Keratinocyte (primary cell): ENCODE results near the gene DENND5A. TPM values are rescaled to one million over a fixed set of nuclear protein-coding genes. Genes with fewer than 3 reads are reported as not detected.

Experiments used
- DNase-seq: peaks from one replicate; pipeline ENCODE4 v3.0.0-alpha.2; 2011; ENCODE audit warnings: low read depth, missing footprints, low spot score
- FAIRE-seq: peaks from 2 replicates; lab custom pipeline; 2011; peaks lifted over from hg19 to GRCh38; lab: Jason Lieb, UNC
- H2AFZ ChIP-seq: 2 replicates; pipeline ENCODE4 v1.6.0; 2012; ENCODE audit warnings: low read length, control low read depth, inconsistent platforms; ENCODE audit not compliant: control insufficient read depth
- H3K27ac ChIP-seq: 2 replicates; pipeline ENCODE4 v1.5.1; 2011; ENCODE audit warnings: low read length; ENCODE audit not compliant: control insufficient read depth, insufficient read depth
- H3K27me3 ChIP-seq: 3 replicates; pipeline ENCODE4 v1.6.0; 2011; ENCODE audit warnings: low read length; ENCODE audit not compliant: control insufficient read depth, insufficient read depth; ENCODE audit errors: extremely low read depth
- H3K36me3 ChIP-seq, 2 experiments: 2 replicates in 1 of 2; 3 replicates in 1 of 2; pipeline ENCODE4 v1.5.1; 2011; ENCODE audit warnings: low read length in 2 of 2, mild to moderate bottlenecking in 1 of 2; ENCODE audit not compliant: control insufficient read depth in 2 of 2, insufficient read depth in 2 of 2; ENCODE audit errors: extremely low read depth in 1 of 2
- H3K4me1 ChIP-seq: 3 replicates; pipeline ENCODE4 v1.5.1; 2011; ENCODE audit warnings: low read length; ENCODE audit not compliant: control insufficient read depth, insufficient read depth; ENCODE audit errors: extremely low read depth
- H3K4me2 ChIP-seq: 3 replicates; pipeline ENCODE4 v1.6.0; 2011; ENCODE audit warnings: low read depth, low read length; ENCODE audit not compliant: control insufficient read depth, insufficient read depth; ENCODE audit errors: extremely low read depth
- H3K4me3 ChIP-seq, 3 experiments: fragments of 200-600 bp in 1 of 3; sonication (generic) in 1 of 3; 2 replicates in 2 of 3; 3 replicates in 1 of 3; pipeline ENCODE4 v1.5.1; 2011 to 2016; ENCODE audit warnings: low read length in 3 of 3, mild to moderate bottlenecking in 3 of 3, control low read depth in 2 of 3, inconsistent platforms in 1 of 3, low read depth in 1 of 3, mixed read lengths in 1 of 3, mixed run types in 1 of 3, moderate library complexity in 1 of 3; ENCODE audit not compliant: control insufficient read depth in 2 of 3, insufficient read depth in 2 of 3; ENCODE audit errors: extremely low read depth in 1 of 3
- H3K79me2 ChIP-seq: 2 replicates; pipeline ENCODE4 v1.6.0; 2012; ENCODE audit warnings: low read length; ENCODE audit not compliant: control insufficient read depth, insufficient read depth
- H3K9ac ChIP-seq: 3 replicates; pipeline ENCODE4 v1.6.0; 2011; ENCODE audit warnings: low read length; ENCODE audit not compliant: control insufficient read depth, insufficient read depth; ENCODE audit errors: extremely low read depth
- H3K9me1 ChIP-seq: 3 replicates; pipeline ENCODE4 v1.6.0; 2011; ENCODE audit warnings: low read length; ENCODE audit not compliant: control insufficient read depth, insufficient read depth; ENCODE audit errors: extremely low read depth
- H3K9me3 ChIP-seq: 2 replicates; pipeline ENCODE4 v1.5.1; 2012; ENCODE audit warnings: low read depth, low read length; ENCODE audit not compliant: control insufficient read depth
- H4K20me1 ChIP-seq: 3 replicates; pipeline ENCODE4 v1.6.0; 2011; ENCODE audit warnings: low read length; ENCODE audit not compliant: control insufficient read depth, insufficient read depth; ENCODE audit errors: extremely low read depth
- CTCF ChIP-seq, 3 experiments: IDR thresholded peaks in 1 of 3; conservative IDR thresholded peaks in 1 of 3; optimal IDR thresholded peaks in 1 of 3; 2 replicates in 2 of 3; 3 replicates in 1 of 3; pipeline versions ENCODE3 to v1.5.1; 2011; ENCODE audit warnings: low read length in 3 of 3, mild to moderate bottlenecking in 3 of 3, moderate library complexity in 2 of 3, control low read depth in 1 of 3, inconsistent platforms in 1 of 3; ENCODE audit not compliant: insufficient read depth in 2 of 3; ENCODE audit errors: extremely low read depth in 1 of 3
- EZH2 ChIP-seq: IDR thresholded peaks from one replicate; pipeline ENCODE4 v1.6.1; 2012; ENCODE audit warnings: inconsistent platforms, mild to moderate bottlenecking, low read length, moderate library complexity
- dilution Hi-C: fragments of 300-500 bp; cut with MboI; formaldehyde crosslinking; loops from one replicate; pipeline ENCODE4 v1.7.0; 2020; ENCODE audit warnings: low sequenced_read_pairs; ENCODE audit not compliant: extremely low pct_ligation_motif_present
- polyA plus RNA-seq, 5 experiments: library from polyadenylated mRNA; depleted of rRNA in 3 of 5; stranded (reverse) in 3 of 5; stranded (forward) in 1 of 5; unstranded in 1 of 5; fragments of >200 nt; gene quantifications; 1 replicate in 1 of 5; 2 replicates in 3 of 5; 3 replicates in 1 of 5; pipeline versions ENCODE4 v1.2.1 to v1.2.3, GENCODE V29; 2011 to 2012; ENCODE audit warnings: missing spikeins in 2 of 5, low read depth in 1 of 5, low replicate concordance in 1 of 5

The DENND5A gene
- polyA plus RNA-seq, 1 donor (not counting 4 experiments of a cell fraction or from before 2014, with no cell fraction given): 49.1 TPM

GRCh38 chr11:9254416-9254815, 10.7 kb downstream of the DENND5A start:
- DNase-seq (no peak), FAIRE-seq (no peak)
- dilution Hi-C loops: no loop called here
- H3K9ac ChIP-seq: no peak overlapping the region
- no peaks in the 10 kb centered on the region for H3K9me3 ChIP-seq
- peaks cover 31% of the 10 kb centered on the region for H3K79me2 ChIP-seq
- H3K9me1 ChIP-seq: no peaks in the 10 kb centered on the region
- H3K27me3 ChIP-seq: no peaks in the 10 kb centered on the region
- H4K20me1 ChIP-seq: no peaks in the 10 kb centered on the region
- H3K4me1 ChIP-seq: peaks cover 12% of the 10 kb centered on the region
- no peaks in the 10 kb centered on the region for H3K36me3 ChIP-seq
- TF ChIP-seq EZH2 (no peak), CTCF (optimal IDR thresholded peaks at IDR 0.05 in 1 of 3, IDR thresholded peaks at IDR 0.05 in 1 of 3, conservative IDR thresholded peaks at IDR 0.05 in 1 of 3; ENCODE audit: extremely low read depth in 1 of 3, insufficient read depth in 2 of 3, low read length in 3 of 3) (no peak)
- no peak overlapping the region for H2AFZ ChIP-seq
- H3K4me3 ChIP-seq: no peak overlapping the region
- no peak overlapping the region for H3K4me2 ChIP-seq
- H3K27ac ChIP-seq: no peak overlapping the region

GRCh38 chr11:9253086-9253485, 12.1 kb downstream of the DENND5A start:
- no peaks in the 10 kb centered on the region for H4K20me1 ChIP-seq
- no peaks in the 10 kb centered on the region for H3K36me3 ChIP-seq
- H3K4me1 ChIP-seq: peaks cover 12% of the 10 kb centered on the region
- H3K9me1 ChIP-seq: no peaks in the 10 kb centered on the region
- H3K9ac ChIP-seq: no peak overlapping the region
- no peak overlapping the region for H3K4me2 ChIP-seq
- peaks cover 29% of the 10 kb centered on the region for H3K79me2 ChIP-seq
- H3K9me3 ChIP-seq: no peaks in the 10 kb centered on the region
- H3K4me3 ChIP-seq: no peak overlapping the region
- no peak overlapping the region for H2AFZ ChIP-seq
- H3K27ac ChIP-seq: no peak overlapping the region
- TF ChIP-seq EZH2: no peak
- TF ChIP-seq CTCF (optimal IDR thresholded peaks at IDR 0.05 in 1 of 3, IDR thresholded peaks at IDR 0.05 in 1 of 3, conservative IDR thresholded peaks at IDR 0.05 in 1 of 3; ENCODE audit: extremely low read depth in 1 of 3, insufficient read depth in 2 of 3, low read length in 3 of 3): no peak
- dilution Hi-C loops: no loop called here
- no peak for FAIRE-seq
- no peaks in the 10 kb centered on the region for H3K27me3 ChIP-seq
- no peak for DNase-seq
